HG02642 (cell line): Measurements from ENCODE around the gene SLIT3.

Experiments used
- ATAC-seq: cut with Tn5 transposase; IDR thresholded peaks from one replicate; pipeline ENCODE4 v1.9.1; 2021; ENCODE audit warnings: mild to moderate bottlenecking; ENCODE audit not compliant: unreplicated experiment, poor library complexity

SLIT3 gene

GRCh38 chr5:168712280-168712924 lies 588.5 kb downstream of the SLIT3 start:
- no peak for ATAC-seq

GRCh38 chr5:168710706-168711105 lies 590.2 kb downstream of the SLIT3 start:
- ATAC-seq, result no peak

- no peak for ATAC-seq
Observed at GRCh38 chr5:168707716-168708695, 592.9 kb downstream of the SLIT3 start.

GRCh38 chr5:168706655-168707069 lies 594.3 kb downstream of the SLIT3 start:
- ATAC-seq, result peak; percentile 46

- no peak for ATAC-seq
Observed at GRCh38 chr5:168705321-168705720, 595.6 kb downstream of the SLIT3 start.

- ATAC-seq, result no peak
Observed at GRCh38 chr5:168702511-168702910, 598.4 kb downstream of the SLIT3 start.

GRCh38 chr5:168701641-168702040 lies 599.3 kb downstream of the SLIT3 start:
- no peak for ATAC-seq

- ATAC-seq, result no peak
Observed at GRCh38 chr5:168699002-168699401, 601.9 kb downstream of the SLIT3 start.

- ATAC-seq, result no peak
Observed at GRCh38 chr5:168697034-168697720, 603.8 kb downstream of the SLIT3 start.

- no peak for ATAC-seq
Observed at GRCh38 chr5:168696611-168697010, 604.3 kb downstream of the SLIT3 start.

GRCh38 chr5:168695301-168695835 lies 605.6 kb downstream of the SLIT3 start:
- no peak for ATAC-seq

GRCh38 chr5:168694289-168694688 lies 606.6 kb downstream of the SLIT3 start:
- no peak for ATAC-seq

- ATAC-seq, result no peak
Observed at GRCh38 chr5:168693883-168694282, 607.1 kb downstream of the SLIT3 start.

- ATAC-seq, result no peak
Observed at GRCh38 chr5:168693297-168693696, 607.6 kb downstream of the SLIT3 start.

- ATAC-seq, result no peak
Observed at GRCh38 chr5:168691891-168692290, 609.0 kb downstream of the SLIT3 start.

GRCh38 chr5:168689260-168689659 lies 611.7 kb downstream of the SLIT3 start:
- ATAC-seq, result no peak

- ATAC-seq, result no peak
Observed at GRCh38 chr5:168686837-168687236, 614.1 kb downstream of the SLIT3 start.

GRCh38 chr5:168685566-168685965 lies 615.4 kb downstream of the SLIT3 start:
- no peak for ATAC-seq

GRCh38 chr5:168683927-168684295 lies 617.0 kb downstream of the SLIT3 start:
- no peak for ATAC-seq

- ATAC-seq, result no peak
Observed at GRCh38 chr5:168683247-168683926, 617.6 kb downstream of the SLIT3 start.
